COLO668 (cell line): ENCODE data around the gene INTS12.
"Not testable (repeated sequence)": the region's sequence is repeated elsewhere in the genome, so short reads cannot be mapped to it uniquely, and the experiment has no call there.

Experiments
- DNase-seq: peaks from one replicate; lab custom pipeline; 2025; ENCODE audit not compliant: unreplicated experiment; lab: John Stamatoyannopoulos, UW

The INTS12 gene, protein sequence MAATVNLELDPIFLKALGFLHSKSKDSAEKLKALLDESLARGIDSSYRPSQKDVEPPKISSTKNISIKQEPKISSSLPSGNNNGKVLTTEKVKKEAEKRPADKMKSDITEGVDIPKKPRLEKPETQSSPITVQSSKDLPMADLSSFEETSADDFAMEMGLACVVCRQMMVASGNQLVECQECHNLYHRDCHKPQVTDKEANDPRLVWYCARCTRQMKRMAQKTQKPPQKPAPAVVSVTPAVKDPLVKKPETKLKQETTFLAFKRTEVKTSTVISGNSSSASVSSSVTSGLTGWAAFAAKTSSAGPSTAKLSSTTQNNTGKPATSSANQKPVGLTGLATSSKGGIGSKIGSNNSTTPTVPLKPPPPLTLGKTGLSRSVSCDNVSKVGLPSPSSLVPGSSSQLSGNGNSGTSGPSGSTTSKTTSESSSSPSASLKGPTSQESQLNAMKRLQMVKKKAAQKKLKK

DNA sequence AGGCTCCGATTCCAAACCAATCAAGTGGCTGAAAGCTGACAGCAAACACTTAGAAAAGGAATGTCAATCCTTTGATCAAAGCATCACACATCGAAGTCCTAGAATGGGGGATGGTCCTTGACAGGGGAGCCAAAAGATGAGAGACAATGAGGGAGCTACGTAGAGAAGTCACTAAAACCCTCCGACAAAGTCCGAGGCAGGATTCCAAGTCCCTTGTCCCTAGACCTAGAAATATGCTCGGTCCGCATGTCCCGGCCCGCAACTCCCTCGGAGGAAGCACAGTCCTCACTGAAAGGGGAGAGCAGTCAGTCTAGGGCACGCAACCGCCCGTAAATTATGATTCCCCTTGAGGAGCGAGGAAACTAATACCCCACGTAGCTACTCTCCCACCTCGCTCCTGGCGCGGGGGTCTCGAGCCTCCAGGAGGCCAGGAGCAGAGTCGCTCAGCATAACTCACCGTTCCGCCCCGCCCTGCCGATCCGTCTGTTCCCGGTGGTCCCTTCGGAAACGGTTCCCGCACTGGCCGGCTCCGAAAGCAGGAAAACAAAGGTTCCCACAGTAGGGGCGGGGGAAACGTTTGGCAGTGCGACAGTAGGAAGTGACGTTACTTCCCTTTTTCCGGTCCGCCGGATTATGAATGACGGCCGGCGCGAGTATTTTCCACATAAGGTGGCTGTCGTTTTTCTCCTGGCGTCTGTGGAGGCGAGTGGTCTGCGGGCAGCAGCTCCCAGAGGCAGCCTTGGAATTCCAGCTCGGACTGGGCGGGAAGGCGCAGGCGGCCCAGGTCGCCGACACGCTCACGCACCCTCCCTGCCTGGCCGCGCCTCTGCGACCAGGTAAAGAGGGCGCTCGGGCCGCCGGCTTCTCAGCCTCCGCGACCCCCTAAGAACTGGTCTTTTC lies at the start of gene INTS12, which contains the start of gene GSTCD:
TSS of gene INTS12 (minus strand) at position 509 of the 900 bp plus-strand sequence. CDS start 8,684 bp downstream, outside the sequence.
TSS of gene GSTCD (plus strand) at position 604 of the 900 bp plus-strand sequence. CDS start 8,830 bp downstream, outside the sequence.
- DNase-seq = peak; percentile 92

DNA sequence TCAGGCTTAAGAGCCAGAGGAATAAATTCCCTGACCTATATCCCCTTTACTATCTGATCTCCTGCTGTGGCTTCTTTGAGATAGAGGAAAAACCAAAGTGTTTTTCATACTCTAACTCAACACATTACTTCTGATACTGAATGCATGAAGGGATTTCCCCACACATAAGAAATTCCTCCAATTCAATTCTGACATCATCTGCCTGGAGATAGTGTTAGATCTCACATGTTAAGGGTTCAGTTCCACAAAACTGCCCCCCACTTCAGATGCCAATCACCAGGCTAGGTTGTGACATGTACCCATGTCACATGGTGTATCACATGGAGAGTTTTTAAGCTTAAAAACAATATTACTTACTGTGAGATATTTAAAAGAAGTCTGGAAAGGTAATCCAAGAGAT lies 46.9 kb upstream of the INTS12 start:
- DNase-seq = no peak

DNA sequence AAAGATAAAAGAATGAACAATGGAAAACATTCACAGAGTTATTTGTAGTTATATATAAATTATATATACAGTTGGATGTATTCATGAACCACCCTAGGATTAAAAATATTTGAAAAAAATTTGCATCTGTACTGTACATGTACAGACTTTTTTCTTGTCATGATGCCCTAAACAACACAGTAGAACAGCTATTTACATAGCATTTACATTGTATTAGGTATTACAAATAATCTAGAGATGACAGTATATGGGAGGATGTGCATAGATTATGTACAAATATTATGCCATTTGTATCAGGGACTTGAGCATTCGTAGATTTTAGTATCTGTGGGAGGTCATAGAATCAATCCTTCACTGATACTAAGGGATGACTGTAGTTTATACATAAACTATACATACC lies 44.9 kb upstream of the INTS12 start:
- no peak for DNase-seq

DNA sequence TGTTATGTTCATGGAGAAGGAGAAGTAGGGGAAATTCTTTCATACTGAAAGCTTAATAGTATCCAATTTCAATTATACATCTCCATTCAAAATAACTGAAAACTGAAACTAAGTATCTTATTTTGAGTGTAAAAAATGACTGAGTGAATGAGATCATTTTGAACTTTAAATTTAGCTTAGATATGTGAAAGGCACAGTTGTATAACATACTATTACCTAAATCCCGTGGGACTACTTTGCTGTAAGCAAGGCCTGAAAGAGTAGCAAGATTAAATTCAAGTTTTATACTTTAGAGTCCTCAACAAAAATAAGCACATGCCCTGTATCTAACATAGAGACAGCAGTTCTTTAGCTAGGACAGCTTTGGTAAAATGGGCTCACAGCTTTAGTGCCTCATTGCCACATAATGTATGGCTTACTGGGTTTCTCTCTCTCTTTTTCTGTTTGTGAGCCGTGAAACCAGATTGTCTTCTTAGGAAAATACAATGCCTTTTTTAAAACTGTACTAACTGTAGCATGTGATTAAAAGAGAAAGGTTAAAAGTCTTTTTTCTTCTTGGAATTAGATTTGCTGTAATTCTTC lies 43.3 kb upstream of the INTS12 start:
- no peak for DNase-seq

DNA sequence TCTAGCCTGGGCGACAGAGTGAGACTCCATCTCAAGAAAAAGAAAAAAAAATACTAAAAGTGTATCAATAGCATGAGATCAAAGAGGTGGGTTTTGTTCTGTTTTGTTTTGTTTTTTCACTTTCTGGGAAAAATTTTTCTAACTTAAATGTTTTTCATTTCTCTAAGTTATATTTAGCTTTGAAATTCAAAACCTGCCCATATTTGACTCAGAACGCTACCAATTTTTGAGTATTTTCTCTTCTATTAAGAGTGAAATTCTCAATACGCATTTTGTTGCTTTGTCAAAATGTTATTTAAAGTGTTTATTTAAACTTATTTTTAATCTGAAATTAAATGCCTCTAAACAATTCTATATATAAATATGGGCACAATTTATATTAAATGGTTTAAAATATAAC lies 39.7 kb upstream of the INTS12 start:
- no peak for DNase-seq

DNA sequence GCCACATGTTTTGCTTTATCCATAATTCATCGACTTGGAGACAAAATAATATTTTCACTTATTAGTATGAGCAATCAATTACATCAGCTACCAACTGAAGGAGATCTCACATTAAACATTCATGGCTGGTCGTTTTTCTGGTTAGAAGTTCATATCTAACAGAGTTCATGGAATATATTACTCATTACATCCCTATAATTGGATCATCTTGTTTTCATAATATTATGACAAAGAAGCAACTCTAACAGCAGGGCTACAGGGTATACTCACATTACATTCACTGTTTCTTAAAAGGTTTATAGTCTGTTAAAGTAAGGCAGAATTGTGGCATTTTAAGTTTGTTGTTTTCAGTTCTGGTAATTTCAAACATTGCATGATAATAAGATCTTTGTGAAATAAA lies 33.1 kb upstream of the INTS12 start:
- DNase-seq = no peak

DNA sequence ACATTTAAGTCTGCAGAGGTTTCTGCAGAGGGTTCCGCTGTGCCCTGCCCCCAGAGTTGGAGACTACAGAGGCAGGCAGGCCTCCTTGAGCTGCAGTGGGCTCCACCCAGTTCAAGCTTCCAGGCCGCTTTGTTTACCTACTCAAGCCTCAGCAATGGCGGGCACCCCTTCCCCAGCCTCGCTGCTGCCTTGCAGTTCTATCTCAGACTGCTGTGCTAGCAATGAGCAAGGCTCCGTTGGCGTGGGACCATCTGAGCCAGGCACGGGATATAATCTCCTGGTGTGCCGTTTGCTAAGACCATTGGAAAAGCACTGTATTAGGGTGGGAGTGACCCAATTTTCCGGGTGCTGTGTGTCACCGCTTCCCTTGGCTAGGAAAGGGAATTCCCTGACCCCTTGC lies 26.7 kb upstream of the INTS12 start:
- DNase-seq = not testable (repeated sequence)

DNA sequence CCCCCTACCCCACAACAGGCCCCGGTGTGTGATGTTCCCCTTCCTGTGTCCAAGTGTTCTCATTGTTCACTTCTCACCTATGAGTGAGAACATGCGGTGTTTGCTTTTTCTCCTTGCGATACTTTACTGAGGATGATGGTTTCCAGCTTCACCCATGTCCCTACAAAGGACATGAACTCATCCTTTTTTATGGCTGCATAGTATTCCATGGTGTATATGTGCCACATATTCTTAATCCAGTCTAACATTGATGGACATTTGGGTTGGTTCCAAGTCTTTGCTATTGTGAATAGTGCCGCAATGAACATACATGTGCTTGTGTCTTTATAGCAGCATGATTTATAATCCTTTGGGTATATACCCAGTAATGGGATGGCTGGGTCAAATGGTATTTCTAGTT lies 21.4 kb upstream of the INTS12 start:
- not testable (repeated sequence) for DNase-seq

DNA sequence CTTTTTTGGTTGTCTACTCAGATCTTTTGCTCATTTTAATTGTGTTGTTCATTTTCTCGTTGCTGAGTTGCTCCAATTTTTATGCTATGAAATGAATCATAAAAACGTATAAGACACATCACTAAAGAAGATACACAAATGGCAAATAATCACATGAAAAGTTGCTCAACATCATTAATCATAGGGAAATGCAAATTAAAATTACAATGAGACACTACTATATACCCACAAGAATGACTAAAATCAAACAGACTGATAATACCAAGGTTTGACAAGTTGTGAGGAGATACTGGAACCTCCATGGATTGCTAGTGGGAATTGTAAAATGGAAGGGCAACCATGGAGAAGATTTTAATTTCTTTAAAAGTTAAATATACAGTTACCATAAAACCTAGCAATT lies 17.1 kb upstream of the INTS12 start:
- no peak for DNase-seq

DNA sequence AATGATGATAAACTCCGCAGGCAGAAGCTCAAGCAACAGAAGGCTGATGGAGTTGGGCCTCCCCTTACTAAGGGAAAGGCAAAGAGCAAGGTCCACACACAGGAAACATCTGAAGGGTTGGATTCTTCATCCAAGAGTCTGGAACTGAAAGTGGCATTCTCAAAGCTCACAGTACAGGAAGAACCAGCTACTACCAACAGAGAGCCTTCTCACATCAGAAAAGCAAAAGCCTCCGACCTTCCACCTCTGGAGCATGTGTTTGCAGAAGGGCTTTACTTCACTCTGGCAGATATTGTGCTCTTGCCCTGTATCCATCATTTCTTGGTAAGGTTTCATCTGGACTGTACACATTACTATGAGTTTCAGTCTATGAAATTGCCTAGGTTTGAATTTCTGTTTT lies 10.7 kb upstream of the INTS12 start:
- DNase-seq = no peak

DNA sequence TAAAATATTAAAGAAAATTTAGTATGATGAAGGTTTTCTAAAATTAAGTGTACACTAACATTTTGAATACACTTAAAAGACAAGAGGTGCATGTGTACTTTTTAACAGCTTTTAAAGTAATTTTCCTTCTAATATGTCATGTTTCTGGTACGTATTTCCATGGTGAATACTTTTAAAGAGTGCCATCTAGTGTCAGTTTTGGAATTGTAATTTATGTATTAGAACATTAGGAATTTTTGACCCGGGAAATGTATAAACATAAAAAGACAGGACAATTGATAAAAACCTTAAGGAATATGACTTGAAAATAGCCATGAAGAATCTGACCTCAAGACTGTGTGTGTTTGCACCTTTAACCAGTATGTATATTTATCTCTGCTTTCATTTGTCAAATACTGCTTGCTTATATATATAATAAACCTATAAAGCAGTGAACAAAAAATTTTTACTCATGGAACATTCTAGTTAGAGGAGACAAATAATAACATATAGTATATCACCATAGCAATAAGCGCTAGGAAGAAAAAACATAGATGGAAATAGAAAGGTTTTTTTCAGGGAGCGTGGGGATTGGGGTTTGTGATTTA lies 7.3 kb upstream of the INTS12 start:
- DNase-seq = no peak

DNA sequence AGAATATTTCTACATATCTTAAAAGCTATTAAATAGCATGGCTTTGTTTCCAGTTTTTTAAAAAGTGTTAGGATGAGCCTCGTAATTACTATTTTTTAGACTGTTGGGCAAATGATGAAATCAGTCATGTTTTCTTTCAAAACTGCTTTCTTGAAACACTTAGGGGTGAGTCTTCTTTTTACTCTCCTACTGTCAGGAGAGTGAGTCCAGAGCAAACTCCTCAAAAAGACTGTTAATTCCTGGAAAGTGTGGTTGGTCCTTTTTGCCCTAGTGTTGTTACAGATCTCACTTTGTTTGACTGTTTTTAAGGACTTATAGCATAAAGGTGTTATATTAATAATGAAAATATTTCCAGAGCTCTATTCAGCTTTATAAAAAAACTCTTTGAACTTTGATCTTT lies 6.4 kb upstream of the INTS12 start:
- no peak for DNase-seq

DNA sequence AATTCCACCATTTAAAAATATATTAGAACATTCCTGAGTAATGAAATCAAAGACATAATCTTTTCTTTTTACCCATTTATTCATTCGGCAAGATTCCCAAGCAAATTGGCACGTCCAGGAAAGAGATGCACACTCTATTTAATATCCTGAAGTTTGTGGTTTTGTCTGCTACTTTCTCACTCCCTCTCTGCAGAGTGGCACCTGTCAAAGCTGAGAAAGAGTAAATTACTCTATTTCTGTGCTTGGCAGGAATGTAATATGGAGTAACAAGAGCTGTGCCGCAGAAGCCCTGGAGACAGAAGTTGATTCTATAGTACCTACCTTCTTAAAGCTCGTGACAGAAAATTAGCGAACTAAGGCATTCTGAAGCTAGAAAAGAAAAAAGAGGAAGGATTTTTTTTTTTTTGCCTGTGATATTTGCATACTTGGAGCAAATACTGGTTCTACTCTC lies 5.6 kb upstream of the INTS12 start:
- no peak for DNase-seq

DNA sequence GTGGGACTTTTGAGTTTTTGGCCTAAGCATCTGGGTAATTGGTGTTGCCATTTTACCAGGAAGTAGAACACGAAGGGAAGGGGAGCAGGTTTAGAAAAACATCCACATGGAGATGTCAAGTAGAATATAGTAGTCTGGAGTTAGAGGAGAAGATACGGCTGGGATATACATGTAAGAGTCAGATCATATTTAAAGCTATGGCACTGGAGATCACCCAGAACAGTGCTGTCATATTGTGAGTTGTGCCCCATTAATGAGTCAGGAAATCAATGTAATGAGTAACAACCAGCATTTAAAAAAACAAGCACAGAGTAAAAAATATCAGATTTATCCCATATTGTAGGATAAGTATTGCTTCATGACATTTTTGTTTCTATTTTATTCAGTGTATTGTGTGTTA lies 4.3 kb upstream of the INTS12 start:
- DNase-seq = no peak

DNA sequence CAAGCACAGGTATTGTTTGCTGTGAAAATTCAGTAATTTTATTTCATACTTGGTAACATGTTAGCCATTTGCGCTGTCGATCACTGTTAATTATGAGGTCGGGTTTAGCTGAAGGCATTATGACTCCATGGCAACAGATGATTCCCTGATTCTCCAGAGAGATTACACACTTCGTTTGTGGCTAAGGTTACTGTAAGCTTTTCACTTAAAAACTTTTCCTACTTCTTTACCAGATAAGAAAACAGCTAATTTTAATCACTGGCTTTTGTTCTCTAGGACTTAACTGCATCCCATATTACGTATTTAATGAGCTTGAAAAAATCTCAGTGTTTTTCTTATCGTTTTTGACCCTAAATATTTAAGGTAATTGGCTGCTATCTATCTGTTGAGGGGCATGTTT lies 2.2 kb upstream of the INTS12 start:
- DNase-seq = no peak

DNA sequence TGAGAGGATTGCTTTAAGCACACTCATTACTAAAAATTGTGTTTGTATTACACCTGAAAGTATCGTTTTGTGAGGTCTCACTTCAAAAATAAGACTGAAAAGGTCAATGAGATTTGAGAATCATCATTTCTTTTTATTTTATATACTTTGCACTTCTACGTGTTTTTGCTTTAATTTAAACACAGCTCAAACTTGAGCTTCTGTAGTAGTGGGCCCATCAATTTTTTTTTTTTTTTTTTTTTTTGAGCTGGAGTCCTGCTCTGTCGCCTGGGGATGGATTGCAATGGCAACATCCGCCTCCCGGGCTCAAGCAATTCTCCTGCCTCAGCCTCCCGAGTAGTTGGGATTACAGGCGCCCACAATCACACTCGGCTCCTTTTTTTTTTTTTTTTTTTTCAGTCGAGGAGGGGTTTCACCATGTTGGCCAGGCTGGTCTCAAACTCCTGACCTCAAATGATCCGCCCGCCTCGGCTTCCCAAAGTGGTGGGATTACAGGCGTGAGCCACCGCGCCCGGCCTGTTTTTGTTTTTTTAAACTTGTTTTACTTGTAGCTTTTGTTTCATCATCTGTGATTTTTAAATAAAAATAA lies 1.6 kb upstream of the INTS12 start:
- no peak for DNase-seq

DNA sequence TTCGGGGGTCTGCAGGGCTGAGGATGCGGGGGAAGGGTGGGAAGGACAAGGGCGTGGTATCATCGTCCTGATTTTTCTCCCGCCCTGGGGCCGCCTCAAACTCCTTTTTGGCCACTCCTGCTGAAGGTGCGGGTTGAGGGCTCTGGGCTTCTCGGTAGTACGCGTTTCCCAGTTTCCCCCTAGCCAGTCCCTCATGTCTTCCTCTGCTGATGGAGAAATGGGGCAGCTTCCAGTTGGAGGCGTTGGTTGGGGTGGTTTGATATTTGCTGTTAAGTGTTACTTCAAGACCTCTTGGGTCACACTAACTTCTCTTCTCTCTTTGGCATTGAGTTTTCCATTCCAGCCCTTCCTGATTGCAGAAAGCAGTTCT lies 577 bp upstream of the INTS12 start:
- peak; percentile 48 for DNase-seq

DNA sequence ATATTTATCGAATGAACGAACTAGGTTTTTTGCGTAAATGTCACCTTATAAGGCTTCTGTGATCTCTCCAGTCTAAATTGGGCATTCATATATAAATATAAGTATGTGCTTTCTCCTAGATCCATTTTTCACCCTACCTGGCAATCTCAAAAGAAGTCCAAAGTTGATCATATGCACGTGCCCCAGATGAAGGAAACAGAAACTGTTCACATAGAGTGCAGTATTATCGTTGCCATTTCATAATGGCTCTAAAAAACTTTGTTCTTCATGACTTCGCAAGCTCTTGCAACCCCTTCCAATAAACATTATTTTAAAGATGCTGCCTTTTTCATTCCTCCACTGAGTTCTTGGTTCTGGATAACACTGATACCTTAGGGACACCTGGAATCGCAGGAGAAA lies 708 bp downstream of the INTS12 start:
- DNase-seq = no peak

DNA sequence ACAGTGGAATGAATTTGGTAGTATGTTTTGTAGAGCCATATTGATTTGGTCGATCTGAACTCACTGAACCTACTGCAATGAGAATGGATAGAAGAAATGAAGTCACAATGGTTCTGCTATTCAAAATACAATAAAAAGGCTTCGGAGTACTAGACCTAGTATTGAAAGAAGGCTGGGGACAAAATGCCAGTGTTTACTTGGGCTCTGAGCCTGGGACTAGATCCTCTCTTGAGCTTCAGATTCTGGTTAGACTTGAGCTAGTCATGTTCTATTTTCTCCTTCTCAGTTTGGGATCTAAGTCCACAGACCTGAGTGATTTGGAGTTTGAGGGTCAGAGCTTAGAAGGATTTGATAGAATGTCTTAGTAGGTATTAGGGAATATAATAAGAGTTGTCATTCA lies 9.9 kb downstream of the INTS12 start:
- DNase-seq = no peak

DNA sequence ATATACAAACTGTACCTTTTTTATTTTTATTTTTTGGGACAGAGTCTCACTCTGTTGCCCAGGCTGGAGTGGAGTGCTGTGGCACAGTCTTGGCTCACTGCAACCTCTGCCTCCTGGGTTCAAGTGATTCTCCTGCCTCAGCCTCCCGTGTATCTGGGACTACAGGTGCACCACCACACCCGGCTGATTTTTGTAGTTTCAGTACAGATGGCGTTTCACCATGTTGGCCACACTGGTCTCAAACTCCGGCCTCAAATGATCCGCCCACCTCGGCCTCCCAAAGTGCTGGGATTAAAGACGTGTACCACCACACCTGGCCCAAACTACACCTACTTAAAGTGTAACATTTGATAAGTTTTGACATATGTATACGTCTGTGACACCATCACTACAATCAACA lies 12.7 kb downstream of the INTS12 start:
- not testable (repeated sequence) for DNase-seq

DNA sequence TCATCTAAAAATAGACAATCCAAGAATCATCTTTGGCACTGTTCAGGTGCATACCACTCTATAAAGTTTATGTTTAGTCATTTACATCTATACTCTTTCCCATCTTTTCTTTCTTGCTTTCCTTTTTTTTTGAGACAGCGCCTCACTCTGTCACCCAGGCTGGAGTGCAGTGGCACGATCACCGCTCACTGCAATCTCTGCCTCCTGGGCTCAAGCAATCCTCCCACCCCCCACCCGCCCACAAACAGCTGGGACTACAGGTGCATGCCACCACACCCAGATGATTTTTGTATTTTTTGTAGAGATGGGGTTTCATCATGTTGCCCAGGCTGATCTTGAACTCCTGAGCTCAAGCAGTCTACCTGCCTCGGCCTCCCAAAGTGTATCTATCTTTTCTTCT lies 13.7 kb downstream of the INTS12 start:
- DNase-seq = not testable (repeated sequence)
